A673 (cell line): ENCODE data around the gene KCTD4. TPM values are rescaled to one million over a fixed set of nuclear protein-coding genes. Genes with fewer than 3 reads are reported as not detected.

Source experiments
- BruUV-seq: library from RNA; stranded (reverse); fragments of 400-500 nt; replicated peaks from 2 replicates; lab custom pipeline; 2021; lab: Mats Ljungman, UMichigan
- CTCF ChIA-PET: fragments of 300-600 bp; sonication (Branson Sonifier 250); formaldehyde crosslinking; loops from one replicate; lab custom pipeline; 2022; ENCODE audit warnings: antibody characterized with exemption; lab: Charles Lee
- POLR2A ChIA-PET: fragments of 300-600 bp; sonication (Branson Sonifier 250); formaldehyde crosslinking; loops from one replicate; lab custom pipeline; 2022; ENCODE audit warnings: antibody characterized with exemption; ENCODE audit not compliant: low non-redundant PET; lab: Charles Lee
- DNase-seq: peaks from one replicate; pipeline ENCODE4 v3.0.0-alpha.2; 2015; ENCODE audit warnings: low spot score
- H3K27ac ChIP-seq: fragments of 200-600 bp; sonication (generic); 2 replicates; pipeline ENCODE4 v1.5.1; 2016; ENCODE audit warnings: mixed run types, low read depth, mild to moderate bottlenecking, mixed read lengths, antibody characterized with exemption, low read length; ENCODE audit not compliant: poor library complexity, severe bottlenecking
- H3K27me3 ChIP-seq: fragments of 200-600 bp; sonication (generic); replicated peaks from 2 replicates; pipeline ENCODE4 v1.6.1; 2017; ENCODE audit warnings: mixed run types, low read depth, mild to moderate bottlenecking, mixed read lengths, antibody characterized with exemption, low read length; ENCODE audit not compliant: insufficient read depth, poor library complexity
- H3K36me3 ChIP-seq: fragments of 200-600 bp; sonication (generic); 2 replicates; pipeline ENCODE4 v1.6.1; 2016; ENCODE audit warnings: mixed run types, mild to moderate bottlenecking, mixed read lengths, antibody characterized with exemption, low read length; ENCODE audit not compliant: insufficient read depth, poor library complexity, severe bottlenecking
- H3K4me1 ChIP-seq: fragments of 200-600 bp; sonication (generic); 2 replicates; pipeline ENCODE4 v1.6.1; 2017; ENCODE audit warnings: mixed run types, mild to moderate bottlenecking, mixed read lengths, antibody characterized with exemption, low read length; ENCODE audit not compliant: insufficient read depth, poor library complexity, severe bottlenecking
- H3K4me3 ChIP-seq: fragments of 200-600 bp; sonication (generic); 2 replicates; pipeline ENCODE4 v1.5.1; 2016; ENCODE audit warnings: low read depth, mixed run types, mild to moderate bottlenecking, mixed read lengths, low read length; ENCODE audit not compliant: poor library complexity, severe bottlenecking
- H3K9me3 ChIP-seq: fragments of 200-600 bp; sonication (generic); 2 replicates; pipeline ENCODE4 v1.6.1; 2016; ENCODE audit warnings: mixed run types, low read depth, mild to moderate bottlenecking, mixed read lengths, antibody characterized with exemption, low read length; ENCODE audit not compliant: poor library complexity, severe bottlenecking
- CTCF ChIP-seq: fragments of 300-800, 200-600 bp; sonication (generic); conservative IDR thresholded peaks from 2 replicates; pipeline ENCODE4 v1.5.1; 2017; ENCODE audit warnings: low read depth, mild to moderate bottlenecking, antibody characterized with exemption, low read length, moderate library complexity, mixed read lengths
- EZH2 ChIP-seq: fragments of 200-600 bp; sonication (generic); IDR thresholded peaks from 2 replicates; pipeline ENCODE4 v1.6.1; 2017; ENCODE audit warnings: borderline replicate concordance, low read depth, mild to moderate bottlenecking, mixed read lengths, antibody characterized with exemption, low read length; ENCODE audit not compliant: poor library complexity, severe bottlenecking
- intact Hi-C: fragments of 100-400 bp; cut with micrococcal nuclease; formaldehyde crosslinking; loops from one replicate; pipeline ENCODE4 v1.10.0; 2022; ENCODE audit not compliant: unreplicated experiment
- total RNA-seq: library from RNA; stranded (reverse); gene quantifications from 2 replicates; pipeline ENCODE4 v1.2.3, GENCODE V29; 2021

Gene KCTD4
- total RNA-seq, 1 experiment from 2014 or later: not detected

- no peaks in the 10 kb centered on the region for H3K4me1 ChIP-seq
- ChIA-PET CTCF (no interaction called here), POLR2A (no interaction called here)
- H3K27me3 ChIP-seq: no peaks in the 10 kb centered on the region
- no TSS peak for BruUV-seq
- no peak for DNase-seq
- no peaks in the 10 kb centered on the region for H3K9me3 ChIP-seq
- H3K27ac ChIP-seq: no peak overlapping the region
- no peaks in the 10 kb centered on the region for H3K36me3 ChIP-seq
- intact Hi-C loops: no loop called here
- no peak overlapping the region for H3K4me3 ChIP-seq
- no peak for TF ChIP-seq EZH2
- no peak for TF ChIP-seq CTCF
Observed at GRCh38 chr13:45180303-45180702, 20.5 kb downstream of the KCTD4 start.

GRCh38 chr13:45179428-45179827 lies 21.4 kb downstream of the KCTD4 start:
- Histone ChIP-seq H3K9me3 (no peaks in the 10 kb centered on the region), H3K27me3 (no peaks in the 10 kb centered on the region), H3K27ac (no peak overlapping the region), H3K36me3 (no peaks in the 10 kb centered on the region), H3K4me1 (no peaks in the 10 kb centered on the region), H3K4me3 (no peak overlapping the region)
- POLR2A ChIA-PET: no interaction called here
- no peak for DNase-seq
- no TSS peak for BruUV-seq
- CTCF ChIA-PET: no interaction called here
- TF ChIP-seq EZH2: no peak
- no peak for TF ChIP-seq CTCF
- intact Hi-C loops: no loop called here

- Histone ChIP-seq H3K27me3 (no peaks in the 10 kb centered on the region), H3K27ac (no peak overlapping the region), H3K4me1 (no peaks in the 10 kb centered on the region), H3K9me3 (no peaks in the 10 kb centered on the region), H3K36me3 (no peaks in the 10 kb centered on the region), H3K4me3 (no peak overlapping the region)
- TF ChIP-seq EZH2 (no peak), CTCF (no peak)
- ChIA-PET POLR2A (no interaction called here), CTCF (no interaction called here)
- DNase-seq: no peak
- intact Hi-C loops: no loop called here
- BruUV-seq: no TSS peak
Observed at GRCh38 chr13:45178349-45179162, 22.3 kb downstream of the KCTD4 start.
